Kidney tubule cell (primary cell): Measurements from ENCODE around the gene CNFN.

Experiments
- DNase-seq: peaks from one replicate; pipeline ENCODE4 v3.0.0-alpha.2; 2018; ENCODE audit warnings: low spot score

The CNFN gene

DNA sequence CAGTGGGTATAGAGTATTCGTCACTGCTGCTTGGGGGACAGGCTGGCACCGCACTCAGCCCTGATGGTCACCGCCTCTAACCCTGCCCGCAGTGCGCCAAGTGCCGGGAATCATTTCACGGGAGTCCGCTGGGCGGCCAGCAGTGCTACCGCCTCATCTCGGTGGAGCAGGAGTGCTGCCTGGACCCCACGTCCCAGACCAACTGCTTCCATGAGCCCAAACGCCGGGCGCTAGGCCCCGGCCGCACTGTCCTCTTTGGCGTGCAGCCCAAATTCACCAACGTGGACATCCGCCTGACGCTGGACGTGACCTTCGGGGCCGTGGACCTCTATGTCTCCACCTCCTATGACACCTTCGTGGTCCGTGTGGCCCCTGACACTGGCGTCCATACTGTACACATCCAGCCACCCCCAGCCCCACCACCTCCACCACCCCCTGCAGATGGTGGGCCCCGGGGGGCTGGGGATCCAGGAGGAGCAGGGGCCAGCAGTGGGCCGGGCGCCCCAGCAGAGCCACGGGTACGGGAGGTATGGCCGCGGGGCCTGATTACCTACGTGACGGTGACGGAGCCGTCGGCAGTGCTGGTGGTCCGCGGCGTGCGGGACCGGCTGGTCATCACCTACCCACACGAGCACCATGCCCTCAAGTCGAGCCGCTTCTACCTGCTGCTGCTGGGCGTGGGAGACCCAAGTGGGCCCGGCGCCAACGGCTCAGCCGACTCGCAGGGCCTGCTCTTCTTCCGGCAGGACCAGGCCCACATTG, 14.5 kb downstream of the CNFN start:
- DNase-seq = no peak

DNA sequence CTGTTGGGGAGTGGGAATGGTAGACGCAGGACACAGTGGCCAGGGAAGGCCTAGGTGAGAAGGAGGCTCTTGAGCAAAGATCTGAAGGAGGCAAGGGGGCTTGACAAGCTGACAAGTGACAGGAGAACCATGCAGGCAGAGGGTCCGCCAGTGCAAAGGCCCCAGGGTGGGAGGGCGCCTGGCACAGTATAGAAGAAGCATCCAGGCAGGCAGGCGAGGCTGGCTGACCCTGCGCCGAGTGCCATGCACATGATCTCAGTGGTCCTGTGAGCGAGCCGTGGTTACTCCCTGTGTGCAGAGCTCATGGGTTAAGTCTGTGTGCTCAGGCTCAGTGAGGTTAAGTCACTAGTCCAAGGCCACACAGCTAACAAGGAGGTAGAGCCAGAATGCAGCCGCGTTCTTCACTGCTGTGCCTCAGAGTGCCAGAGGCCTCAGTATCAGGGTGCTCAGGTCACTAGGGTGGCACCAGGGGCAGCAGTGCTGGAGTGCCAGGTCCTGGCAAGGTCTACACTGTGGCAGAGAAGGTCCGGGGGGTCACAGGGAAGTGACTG, 15.2 kb downstream of the CNFN start:
- DNase-seq = no peak

DNA sequence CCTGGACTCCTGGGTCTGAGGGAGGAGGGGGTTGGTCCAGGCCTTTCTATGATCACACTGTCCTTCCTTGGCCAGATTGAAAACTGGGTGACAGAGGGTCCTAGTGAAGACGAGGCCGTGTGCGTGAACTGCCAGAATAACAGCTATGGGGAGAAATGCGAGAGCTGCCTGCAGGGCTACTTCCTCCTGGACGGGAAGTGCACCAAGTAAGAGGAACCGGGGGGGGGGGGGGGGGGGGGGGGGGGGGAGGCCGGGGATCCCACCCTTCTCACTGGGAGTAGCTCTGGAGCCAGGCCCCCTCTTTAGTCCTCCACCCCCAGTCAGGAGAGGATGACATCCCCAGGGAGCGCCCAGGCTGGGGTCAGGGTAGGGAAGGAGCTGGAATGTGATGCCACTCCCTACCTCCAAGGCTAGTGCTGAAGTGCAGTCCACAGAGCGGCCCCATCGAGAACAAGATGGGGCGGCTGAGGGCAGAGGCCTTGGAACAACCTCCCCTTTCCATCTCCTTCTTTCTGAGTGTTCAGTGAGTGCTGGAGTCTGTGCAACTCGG, 19.4 kb downstream of the CNFN start:
- no peak for DNase-seq

DNA sequence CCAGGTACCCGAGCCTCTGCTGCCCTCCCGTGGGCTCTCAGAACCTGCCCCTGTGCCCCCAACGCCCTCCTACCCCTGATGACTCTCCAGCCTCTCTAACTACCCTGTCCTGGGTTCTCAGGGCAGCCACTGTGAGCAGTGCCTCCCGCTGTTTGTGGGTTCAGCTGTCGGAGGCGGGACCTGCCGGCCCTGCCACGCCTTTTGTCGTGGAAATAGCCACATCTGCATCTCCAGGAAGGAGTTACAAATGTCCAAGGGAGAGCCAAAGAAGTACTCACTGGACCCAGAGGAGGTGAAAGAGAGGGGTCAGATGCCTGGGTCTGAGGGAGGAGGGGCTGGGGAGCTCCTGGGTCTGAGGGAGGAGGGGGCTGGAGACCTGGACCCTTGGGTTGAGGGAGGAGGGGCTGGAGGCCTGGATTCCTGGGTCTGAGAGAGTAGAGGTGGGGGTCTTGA, 20.0 kb downstream of the CNFN start:
- DNase-seq = no peak

DNA sequence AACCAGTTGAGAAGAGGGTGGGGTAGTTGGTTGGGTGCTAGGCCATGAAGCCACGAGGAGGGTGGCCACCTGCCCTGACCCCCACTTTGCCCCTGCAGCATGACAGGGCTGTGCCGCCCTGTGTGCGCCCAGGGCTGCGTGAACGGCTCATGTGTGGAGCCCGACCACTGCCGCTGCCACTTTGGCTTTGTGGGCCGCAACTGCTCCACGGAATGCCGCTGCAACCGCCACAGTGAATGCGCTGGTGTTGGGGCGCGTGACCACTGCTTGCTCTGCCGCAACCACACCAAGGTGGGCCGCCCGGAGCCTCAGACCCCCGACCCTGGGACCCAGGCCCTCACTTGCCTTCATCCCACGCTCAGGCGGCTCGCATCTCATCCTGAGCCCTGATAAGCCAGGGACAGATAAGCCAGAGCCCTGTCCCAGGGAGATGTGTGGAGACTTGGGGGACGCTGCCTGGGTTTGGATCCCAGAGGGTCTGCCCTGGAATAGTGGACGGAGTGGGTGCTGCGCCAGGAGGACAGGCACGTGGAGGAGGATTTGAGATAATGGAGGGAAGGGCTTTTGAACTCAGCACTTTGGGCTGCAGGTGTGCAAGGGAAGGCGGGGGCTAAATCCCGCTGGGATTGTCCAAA, 20.5 kb downstream of the CNFN start:
- no peak for DNase-seq

DNA sequence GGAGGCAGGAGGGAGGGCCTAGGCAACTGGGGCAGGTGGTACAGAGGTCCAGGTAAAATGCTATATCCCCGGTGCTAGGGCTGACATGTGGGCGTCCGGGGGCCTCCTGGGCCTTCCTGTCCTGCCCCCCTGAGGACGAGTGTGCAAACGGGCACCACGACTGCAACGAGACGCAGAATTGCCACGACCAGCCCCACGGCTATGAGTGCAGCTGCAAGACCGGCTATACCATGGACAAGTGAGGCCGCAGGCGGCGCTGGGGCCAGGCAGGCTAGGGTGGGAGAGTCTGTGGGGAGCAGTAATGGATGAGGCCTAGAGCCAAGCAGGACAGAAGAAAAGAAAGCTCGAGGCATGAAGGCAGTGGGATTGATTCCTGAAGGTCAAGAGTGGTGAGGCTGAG, 21.3 kb downstream of the CNFN start:
- DNase-seq = no peak

DNA sequence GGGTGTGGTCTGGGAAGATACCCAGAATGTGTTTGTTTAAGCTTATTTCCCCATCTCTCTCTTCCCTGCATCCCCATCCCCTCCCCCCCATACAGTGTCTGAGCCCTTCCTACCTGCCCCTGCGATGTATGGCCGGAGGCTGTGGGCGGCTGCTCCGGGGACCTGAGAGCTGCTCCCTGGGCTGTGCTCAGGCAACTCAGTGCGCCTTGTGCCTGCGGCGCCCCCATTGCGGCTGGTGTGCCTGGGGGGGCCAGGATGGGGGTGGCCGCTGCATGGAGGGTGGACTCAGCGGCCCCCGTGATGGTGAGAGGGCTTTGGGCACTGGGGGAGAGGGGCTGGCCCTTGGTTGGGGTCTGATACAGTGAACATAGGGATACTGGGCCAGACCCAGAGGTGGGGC, 21.7 kb downstream of the CNFN start:
- DNase-seq = no peak

DNA sequence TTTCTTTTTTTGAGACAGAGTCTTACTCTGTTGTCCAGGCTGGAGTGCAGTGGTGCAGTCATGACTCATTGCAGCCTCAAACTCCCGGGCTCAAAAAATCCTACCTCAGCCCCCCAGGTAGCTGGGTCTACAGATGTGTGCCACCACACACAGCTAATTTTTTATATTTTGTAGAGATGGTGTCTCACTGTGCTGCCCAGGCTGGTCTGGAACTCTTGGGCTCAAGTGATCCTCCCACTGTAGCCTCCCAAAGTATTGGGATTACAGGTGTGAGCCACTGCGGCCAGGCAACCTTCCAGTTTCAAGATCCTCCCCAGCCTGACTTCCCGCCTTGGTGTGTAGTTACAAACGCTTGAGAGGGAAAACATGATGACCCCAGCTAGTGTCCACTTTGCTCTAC, 22.2 kb downstream of the CNFN start:
- no peak for DNase-seq

DNA sequence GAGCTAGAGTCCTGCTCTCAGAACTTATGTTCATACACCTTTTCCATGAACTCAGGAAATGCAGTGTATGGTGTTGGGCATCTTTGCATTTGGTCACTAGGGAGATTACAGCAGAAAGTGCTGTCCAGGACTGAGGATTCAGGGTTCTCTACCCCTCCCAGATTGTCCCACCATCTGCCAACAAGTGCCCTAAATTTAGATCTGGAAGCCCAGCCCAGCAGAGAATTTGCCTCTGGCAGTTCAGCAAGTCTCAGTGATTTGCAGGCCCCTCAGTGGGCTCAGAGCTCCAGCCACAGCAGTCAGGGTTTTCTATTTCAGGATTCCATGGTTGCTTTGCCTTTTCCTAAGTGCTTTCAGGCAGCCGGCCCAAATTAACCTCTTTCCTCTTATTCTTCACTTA, 23.4 kb downstream of the CNFN start:
- DNase-seq = no peak

DNA sequence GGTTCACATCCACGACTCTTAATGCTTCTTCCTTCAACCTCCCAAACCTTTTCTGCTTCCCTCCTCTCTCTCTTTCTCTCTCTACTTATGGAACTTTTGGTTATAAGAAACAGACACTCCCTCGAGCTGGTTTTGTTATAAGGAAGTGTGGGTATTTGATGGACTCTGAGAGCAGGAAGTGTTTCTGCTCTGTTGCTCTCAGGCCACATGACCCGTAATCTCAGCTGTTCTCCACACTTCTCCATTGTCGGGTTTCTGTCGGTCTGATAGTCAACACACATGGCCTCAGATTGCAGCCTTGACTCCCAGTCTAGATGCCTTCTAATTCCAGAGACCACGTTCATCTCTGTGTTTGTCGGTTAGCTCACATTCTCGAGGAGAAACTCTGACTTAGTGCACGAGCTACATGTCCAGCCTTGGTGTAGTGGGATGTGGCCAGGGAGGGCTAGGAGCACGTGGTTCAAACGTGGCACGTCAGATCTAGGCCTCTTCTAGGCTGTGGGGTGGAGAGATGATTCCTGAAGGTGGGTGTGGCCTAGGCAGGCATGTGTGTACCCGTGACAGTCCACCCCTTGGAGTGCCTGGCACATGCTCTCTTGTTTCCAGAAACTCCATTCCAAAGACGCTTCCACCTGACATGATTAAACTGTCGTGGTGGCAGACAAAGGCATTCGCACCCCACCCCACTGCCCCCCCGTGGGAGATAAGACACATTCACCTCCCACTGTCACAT, 26.3 kb downstream of the CNFN start:
- DNase-seq = peak; percentile 20

DNA sequence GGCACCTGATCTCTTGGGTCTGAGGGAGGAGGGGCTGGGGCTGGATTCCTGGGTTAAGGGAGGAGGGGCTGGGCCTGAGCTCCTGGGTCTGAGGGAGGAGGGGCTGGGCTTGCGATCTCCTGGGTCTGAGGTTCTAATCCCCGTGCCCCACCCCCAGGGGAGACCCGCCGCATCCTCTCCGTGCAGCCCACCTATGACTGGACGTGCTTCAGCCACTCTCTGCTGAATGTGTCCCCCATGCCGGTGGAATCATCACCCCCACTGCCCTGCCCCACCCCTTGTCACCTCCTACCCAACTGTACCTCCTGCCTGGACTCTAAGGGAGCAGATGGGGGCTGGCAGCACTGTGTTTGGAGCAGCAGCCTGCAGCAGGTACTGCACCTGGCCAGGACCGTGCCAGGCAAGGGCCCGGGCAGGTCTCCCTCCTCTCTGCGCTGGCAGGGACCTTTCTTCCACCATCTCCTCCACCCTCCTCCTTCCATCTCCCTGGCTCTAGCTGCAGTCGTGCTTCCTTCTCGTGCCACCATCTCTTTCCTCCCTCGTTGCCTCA, 27.1 kb downstream of the CNFN start:
- no peak for DNase-seq

DNA sequence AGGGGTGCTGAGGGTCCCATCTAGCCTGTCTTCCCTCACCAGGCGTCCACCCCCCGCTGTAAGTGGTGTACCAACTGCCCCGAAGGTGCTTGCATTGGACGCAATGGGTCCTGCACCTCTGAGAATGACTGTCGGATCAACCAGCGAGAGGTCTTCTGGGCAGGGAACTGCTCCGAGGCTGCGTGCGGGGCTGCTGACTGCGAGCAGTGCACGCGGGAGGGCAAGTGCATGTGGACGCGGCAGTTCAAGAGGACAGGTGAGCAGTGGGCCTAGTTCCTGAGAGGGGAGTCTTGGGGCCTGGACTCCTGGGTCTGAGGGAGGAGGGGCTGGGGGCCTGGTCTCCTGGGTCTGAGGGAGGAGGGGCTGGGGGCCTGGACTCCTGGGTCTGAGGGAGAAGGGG, 27.8 kb downstream of the CNFN start:
- no peak for DNase-seq

DNA sequence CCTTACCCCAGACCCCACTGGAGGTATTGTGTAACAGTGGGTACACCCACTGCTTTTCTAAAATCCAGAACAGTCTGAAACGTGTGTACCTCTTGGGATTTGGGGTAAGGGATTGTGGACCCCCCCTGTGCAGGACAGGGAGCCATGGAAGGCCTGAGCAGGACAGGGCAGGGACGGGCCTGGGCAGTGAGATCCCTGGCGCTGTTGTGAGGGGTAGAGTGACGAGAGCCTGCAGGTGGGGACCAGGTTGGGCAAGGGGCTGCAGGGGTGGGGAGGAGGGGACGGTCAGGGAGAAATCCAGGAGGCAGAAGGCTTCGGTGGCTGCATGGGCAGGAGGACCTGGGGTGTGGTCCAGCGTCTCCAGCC, 28.6 kb downstream of the CNFN start:
- DNase-seq = no peak

DNA sequence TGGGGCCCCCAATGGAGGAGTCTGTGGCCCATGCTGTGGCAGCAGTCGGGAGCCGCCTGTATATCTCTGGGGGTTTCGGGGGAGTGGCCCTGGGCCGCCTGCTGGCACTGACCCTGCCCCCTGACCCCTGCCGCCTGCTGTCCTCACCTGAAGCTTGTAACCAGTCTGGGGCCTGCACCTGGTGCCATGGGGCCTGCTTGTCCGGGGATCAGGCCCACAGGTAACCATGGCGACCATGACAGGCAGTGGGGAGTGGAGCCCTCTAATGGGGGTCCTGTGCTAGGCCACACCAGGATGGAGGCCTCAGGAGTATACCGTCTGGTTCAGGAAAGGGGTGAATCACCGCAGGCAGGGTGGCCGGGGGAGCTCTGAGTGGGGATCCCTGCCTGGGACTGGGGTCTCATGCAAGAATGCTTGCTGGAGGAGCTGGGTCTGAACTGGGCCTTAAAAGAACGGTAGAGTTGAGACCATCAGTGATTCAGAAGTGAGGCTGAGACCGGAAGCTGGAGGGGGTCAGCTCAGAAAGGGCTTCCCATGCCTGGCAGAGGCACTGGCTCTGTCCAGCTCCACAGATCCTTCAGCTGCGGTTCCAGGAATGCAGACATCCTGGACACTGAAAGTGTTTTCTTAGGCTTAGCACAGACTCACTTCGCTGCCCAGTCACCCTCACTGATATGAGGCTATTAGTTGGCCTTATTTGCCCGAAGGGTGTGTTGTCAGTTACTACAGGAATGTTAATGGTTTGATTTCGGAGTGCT, 29.1 kb downstream of the CNFN start:
- no peak for DNase-seq

DNA sequence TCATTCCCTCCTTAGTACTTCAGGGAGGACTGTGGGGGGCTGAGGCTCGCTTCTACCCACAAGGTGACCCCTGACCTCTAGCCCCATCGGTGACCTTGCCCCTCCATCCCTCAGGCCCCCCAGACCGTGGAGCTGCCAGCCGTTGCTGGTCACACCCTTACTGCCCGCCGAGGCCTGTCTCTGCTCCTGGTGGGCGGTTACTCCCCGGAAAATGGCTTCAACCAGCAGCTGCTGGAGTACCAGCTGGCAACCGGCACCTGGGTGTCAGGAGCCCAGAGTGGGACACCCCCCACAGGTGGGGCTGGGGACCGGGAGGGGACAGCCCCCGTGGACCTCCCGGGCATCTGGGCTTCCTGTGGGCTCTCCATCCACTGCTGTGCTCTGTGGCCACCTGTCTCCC, 32.8 kb downstream of the CNFN start:
- DNase-seq = no peak

DNA sequence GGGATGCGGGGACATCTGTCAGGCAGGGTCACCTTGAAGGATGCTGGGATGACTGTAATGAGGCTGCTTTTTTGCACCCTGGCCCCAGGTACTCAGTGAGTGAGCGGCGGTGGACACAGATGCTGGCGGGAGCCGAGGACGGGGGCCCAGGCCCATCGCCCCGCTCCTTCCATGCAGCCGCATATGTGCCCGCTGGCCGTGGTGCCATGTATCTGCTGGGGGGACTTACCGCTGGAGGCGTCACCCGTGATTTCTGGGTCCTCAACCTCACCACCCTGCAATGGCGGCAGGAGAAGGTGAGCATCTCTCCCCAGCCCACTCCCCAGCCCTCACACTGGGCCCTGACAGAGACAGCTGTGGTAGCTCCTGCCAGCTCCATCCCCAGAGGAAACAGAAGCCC, 33.4 kb downstream of the CNFN start:
- DNase-seq = no peak

DNA sequence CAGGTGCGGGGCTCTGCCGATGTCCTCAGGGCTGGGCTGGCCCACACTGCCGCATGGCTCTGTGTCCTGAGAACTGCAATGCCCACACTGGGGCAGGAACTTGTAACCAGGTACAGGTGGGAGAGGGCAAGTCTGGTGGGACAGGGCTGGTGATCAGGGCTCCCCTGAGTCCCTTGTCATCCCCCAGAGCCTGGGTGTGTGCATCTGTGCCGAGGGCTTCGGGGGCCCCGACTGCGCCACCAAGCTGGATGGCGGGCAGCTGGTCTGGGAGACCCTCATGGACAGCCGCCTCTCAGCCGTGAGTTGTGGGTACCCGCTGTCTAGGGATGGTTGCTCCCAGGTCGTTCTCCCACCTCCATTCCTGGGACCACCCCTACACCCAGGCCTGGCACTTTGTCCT, 34.2 kb downstream of the CNFN start:
- DNase-seq = no peak

DNA sequence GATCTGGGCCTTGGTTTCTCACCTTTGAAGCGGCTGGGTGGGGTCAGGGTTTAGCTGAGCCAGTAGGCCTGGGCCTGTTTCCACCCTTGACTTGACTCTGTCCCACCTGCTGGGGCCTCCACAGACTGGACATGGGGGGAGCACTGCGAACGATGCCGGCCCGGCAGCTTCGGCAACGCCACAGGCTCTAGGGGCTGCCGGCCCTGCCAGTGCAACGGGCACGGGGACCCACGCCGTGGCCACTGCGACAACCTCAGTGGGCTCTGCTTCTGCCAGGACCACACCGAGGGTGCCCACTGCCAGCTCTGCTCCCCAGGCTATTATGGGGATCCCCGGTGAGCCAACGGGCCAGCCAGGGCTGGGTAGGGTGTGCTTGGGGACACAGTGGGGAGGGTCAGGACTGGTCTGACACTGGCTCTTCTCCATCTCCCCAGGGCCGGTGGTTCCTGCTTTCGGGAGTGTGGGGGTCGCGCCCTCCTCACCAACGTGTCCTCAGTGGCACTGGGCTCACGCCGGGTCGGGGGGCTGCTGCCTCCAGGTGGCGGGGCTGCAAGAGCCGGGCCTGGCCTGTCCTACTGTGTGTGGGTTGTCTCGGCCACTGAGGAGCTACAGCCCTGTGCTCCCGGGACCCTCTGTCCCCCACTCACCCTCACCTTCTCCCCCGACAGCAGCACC, 36.6 kb downstream of the CNFN start:
- DNase-seq = no peak

DNA sequence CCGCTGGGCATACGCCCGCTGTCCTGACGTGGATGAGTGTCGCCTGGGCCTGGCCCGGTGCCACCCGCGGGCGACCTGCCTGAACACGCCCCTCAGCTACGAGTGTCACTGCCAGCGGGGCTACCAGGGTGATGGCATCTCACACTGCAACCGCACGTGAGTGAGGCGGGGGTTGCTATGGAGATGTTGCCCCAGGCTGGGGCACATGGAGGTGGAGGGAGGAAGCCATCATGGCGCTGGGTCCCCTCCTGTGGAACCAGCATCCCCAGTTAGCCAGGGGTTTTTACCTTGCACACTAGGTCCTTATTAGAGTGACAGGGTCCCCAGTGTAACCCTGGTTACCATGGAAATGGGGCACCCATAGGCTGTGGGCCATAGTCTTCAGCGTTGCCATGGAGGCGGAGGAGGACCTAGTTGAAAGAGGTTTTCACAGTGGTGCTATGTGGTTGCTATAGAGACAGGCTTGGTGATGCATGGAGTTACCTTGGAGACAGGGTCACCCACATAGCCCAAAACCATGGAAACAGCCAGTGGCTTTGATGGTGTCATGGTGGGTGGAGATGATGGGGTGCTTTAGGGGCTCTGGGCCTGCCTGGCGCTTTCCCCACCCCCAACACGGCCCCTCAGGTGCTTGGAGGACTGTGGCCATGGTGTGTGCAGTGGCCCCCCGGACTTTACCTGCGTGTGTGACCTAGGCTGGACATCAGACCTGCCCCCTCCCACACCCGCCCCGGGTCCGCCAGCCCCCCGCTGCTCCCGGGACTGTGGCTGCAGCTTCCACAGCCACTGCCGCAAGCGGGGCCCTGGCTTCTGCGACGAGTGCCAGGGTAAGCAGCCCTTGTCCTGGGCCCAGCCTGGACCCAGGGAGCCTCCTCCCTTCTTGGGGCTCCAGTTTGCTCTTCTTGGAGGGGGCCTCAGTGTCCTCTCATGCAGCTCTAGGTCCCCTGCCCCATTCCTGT, 37.5 kb downstream of the CNFN start:
- DNase-seq = peak; percentile 55
